ENCODE data around the gene PIP4P1.
"Not testable (repeated sequence)": the region's sequence is repeated elsewhere in the genome, so short reads cannot be mapped to it uniquely, and the experiment has no call there.

The PIP4P1 gene

DNA sequence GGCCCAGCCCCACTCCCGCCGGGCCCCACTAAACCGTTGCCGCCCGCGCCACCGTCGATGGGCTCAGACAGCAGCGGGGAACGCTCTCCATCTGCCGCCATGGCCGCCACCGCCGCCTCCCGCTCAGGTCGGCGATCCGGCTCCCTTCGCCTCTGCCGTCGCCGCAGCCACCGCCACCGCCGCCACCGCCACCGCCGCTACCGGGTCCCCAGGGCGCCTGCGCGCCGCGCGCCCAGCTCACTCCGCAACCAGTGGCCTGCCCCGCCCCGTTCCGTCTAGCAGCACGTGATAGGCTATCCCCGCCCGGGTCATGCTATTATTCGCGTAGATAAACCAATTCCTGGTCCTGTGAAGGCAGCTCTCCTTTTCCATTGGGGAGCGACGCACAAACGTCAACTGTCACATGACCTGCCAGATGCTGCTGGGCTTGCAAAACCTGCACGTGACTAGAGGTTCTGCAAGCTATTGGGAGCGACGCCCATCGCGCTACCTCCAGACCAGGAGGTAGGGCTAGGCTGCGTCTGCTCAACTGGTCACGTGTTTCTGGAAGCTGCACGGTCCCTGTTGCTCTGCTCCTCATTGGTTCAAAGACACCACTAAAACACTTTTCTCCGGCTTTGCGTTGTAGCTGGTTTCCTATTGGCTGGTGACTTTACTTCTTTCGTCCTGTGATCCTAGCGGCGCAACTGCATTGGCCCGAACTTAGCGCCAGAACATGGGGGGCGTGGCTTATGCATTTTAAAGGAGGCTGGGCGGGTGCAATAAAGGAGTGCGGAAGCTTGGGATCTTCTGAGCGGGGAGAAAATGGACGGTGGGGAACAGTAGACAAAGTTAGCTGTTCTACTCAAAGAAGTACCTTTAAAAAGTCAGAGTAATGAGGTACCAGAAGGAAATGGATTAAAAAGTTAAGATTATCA is at the start of gene PIP4P1:
Gene PIP4P1 (minus strand): TSS at position 210 of the 917 bp plus-strand sequence. CDS start 109 bp downstream, at position 101.
- Histone ChIP-seq H3K4me3 (ENCODE audit: low read length) (peak within 1 kb of the TSS; percentile 65), H3K4me1 (ENCODE audit: control insufficient read depth, insufficient read depth, low read length) (peaks cover 12% of the 10 kb centered on the region), H3K9me3 (ENCODE audit: control insufficient read depth, low read length) (no peaks in the 10 kb centered on the region), H3K27me3 (ENCODE audit: control insufficient read depth, insufficient read depth, low read length) (no peaks in the 10 kb centered on the region), H3K36me3 (ENCODE audit: control insufficient read depth, insufficient read depth, low read length) (peaks cover 14% of the 10 kb centered on the region), H3K9ac (ENCODE audit: low read length) (peak within 1 kb of the TSS; percentile 70)

DNA sequence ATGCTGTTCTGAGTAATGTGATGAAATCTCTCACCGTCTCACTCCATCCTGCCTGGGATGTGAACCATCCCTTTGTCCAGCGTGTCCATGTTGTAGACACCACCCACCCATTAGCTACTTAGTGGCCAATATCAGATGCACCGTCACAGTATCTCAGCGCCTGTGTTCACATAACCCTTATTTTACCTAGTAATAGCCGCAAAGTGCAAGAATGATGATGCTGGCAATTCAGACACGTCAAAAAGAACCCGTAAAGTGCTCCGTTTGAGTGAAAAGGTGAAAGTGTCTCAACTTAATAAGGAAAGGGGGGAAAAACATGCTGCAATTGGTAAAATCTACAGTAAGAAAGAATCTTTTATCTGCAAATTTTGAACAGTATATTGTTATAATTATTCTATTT is 47.1 kb upstream of the PIP4P1 start:
- Histone ChIP-seq H3K4me1 (ENCODE audit: control insufficient read depth, insufficient read depth, low read length) (no peaks in the 10 kb centered on the region), H3K4me3 (ENCODE audit: low read length) (no peak overlapping the region), H3K36me3 (ENCODE audit: control insufficient read depth, insufficient read depth, low read length) (no peaks in the 10 kb centered on the region), H3K9me3 (ENCODE audit: control insufficient read depth, low read length) (no peaks in the 10 kb centered on the region), H3K9ac (ENCODE audit: low read length) (no peak overlapping the region), H3K27me3 (ENCODE audit: control insufficient read depth, insufficient read depth, low read length) (no peaks in the 10 kb centered on the region)

DNA sequence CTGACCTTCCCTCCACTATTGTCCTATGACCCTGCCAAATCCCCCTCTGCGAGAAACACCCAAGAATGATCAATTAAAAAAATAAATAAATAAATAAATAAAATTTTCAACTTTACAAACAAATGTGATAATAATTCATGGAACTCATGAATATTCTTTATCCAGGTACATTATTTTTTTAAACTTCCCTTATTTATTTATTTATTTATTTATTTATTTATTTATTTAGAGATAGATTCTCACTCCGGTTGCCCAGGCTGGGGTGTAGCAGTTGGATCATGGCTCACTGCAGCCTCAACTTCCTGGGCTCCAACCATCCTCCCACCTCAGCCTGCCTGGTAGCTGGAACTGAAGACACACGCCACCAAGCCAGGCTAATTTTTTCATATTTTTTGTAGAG is 46.3 kb upstream of the PIP4P1 start:
- not testable (repeated sequence) for H3K9ac ChIP-seq (ENCODE audit: low read length); H3K9me3 ChIP-seq (ENCODE audit: control insufficient read depth, low read length); H3K36me3 ChIP-seq (ENCODE audit: control insufficient read depth, insufficient read depth, low read length); H3K27me3 ChIP-seq (ENCODE audit: control insufficient read depth, insufficient read depth, low read length); H3K4me3 ChIP-seq (ENCODE audit: low read length); H3K4me1 ChIP-seq (ENCODE audit: control insufficient read depth, insufficient read depth, low read length)

DNA sequence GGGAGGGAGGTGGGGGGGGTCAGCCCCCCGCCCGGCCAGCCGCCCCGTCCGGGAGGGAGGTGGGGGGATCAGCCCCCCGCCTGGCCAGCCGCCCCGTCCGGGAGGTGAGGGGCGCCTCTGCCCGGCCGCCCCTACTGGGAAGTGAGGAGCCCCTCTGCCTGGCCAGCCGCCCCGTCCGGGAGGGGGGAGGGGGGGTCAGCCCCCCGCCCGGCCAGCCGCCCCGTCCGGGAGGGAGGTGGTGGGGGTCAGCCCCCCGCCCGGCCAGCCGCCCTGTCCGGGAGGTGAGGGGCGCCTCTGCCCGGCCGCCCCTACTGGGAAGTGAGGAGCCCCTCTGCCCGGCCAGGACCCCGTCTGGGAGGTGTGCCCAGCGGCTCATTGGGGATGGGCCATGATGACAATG is 45.5 kb upstream of the PIP4P1 start:
- not testable (repeated sequence) for H3K9ac ChIP-seq (ENCODE audit: low read length); H3K9me3 ChIP-seq (ENCODE audit: control insufficient read depth, low read length); H3K27me3 ChIP-seq (ENCODE audit: control insufficient read depth, insufficient read depth, low read length); H3K4me3 ChIP-seq (ENCODE audit: low read length); H3K4me1 ChIP-seq (ENCODE audit: control insufficient read depth, insufficient read depth, low read length); H3K36me3 ChIP-seq (ENCODE audit: control insufficient read depth, insufficient read depth, low read length)

DNA sequence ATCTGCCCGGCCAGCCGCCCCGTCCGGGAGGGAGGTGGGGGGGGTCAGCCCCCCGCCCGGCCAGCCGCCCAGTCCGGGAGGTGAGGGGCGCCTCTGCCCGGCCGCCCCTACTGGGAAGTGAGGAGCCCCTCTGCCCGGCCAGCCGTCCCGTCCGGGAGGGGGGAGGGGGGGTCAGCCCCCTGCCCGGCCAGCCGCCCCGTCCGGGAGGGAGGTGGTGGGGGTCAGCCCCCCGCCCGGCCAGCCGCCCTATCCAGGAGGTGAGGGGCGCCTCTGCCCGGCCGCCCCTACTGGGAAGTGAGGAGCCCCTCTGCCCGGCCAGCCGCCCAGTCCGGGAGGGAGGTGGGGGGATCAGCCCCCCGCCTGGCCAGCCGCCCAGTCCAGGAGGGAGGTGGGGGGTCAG is 45.0 kb upstream of the PIP4P1 start:
- not testable (repeated sequence) for H3K27me3 ChIP-seq (ENCODE audit: control insufficient read depth, insufficient read depth, low read length); H3K4me1 ChIP-seq (ENCODE audit: control insufficient read depth, insufficient read depth, low read length); H3K36me3 ChIP-seq (ENCODE audit: control insufficient read depth, insufficient read depth, low read length); H3K9me3 ChIP-seq (ENCODE audit: control insufficient read depth, low read length); H3K9ac ChIP-seq (ENCODE audit: low read length); H3K4me3 ChIP-seq (ENCODE audit: low read length)

DNA sequence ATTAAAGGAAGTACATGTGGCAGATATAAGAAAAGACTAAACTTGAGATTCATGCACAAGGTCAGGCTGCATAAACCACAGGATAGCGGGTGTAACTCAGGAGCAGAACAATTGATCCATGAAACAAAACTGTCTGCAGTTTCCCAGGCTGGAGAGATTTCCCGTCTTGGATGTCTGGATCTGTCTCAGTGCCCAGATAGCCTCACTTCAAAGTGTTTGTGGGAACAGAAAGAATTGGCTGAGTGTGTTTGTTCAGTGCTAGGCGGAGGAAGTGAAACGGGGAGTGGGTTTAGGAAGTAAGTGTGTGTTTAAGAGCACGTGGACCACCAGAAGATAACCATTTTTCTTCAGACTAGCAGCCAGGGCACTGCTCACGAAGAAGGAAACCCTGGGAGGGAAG is 42.7 kb upstream of the PIP4P1 start:
- peaks cover 3% of the 10 kb centered on the region for H3K27me3 ChIP-seq (ENCODE audit: control insufficient read depth, insufficient read depth, low read length)
- no peaks in the 10 kb centered on the region for H3K9me3 ChIP-seq (ENCODE audit: control insufficient read depth, low read length)
- no peaks in the 10 kb centered on the region for H3K36me3 ChIP-seq (ENCODE audit: control insufficient read depth, insufficient read depth, low read length)
- H3K4me3 ChIP-seq (ENCODE audit: low read length), result no peak overlapping the region
- no peaks in the 10 kb centered on the region for H3K4me1 ChIP-seq (ENCODE audit: control insufficient read depth, insufficient read depth, low read length)
- H3K9ac ChIP-seq (ENCODE audit: low read length), result no peak overlapping the region

DNA sequence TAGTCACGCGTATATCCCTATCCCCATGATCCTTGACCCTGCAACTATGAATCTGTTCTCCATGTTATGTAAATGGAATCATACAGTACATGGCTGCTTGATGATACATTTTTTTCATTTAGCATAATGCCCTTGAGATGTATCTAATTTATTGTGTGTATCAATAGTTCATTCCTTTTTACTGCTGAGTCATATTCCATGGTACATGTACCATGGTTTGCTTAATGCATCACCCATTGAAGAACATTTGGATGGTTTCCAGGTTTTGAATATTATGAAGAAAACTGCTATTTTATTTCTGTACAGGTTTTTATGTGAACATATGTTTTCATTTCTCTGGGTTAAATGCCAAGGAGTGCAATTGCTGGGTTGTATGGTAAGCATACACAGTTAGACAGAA is 40.1 kb upstream of the PIP4P1 start:
- Histone ChIP-seq H3K9me3 (ENCODE audit: control insufficient read depth, low read length) (no peaks in the 10 kb centered on the region), H3K9ac (ENCODE audit: low read length) (no peak overlapping the region), H3K4me3 (ENCODE audit: low read length) (no peak overlapping the region), H3K27me3 (ENCODE audit: control insufficient read depth, insufficient read depth, low read length) (peaks cover 3% of the 10 kb centered on the region), H3K4me1 (ENCODE audit: control insufficient read depth, insufficient read depth, low read length) (no peaks in the 10 kb centered on the region), H3K36me3 (ENCODE audit: control insufficient read depth, insufficient read depth, low read length) (no peaks in the 10 kb centered on the region)

DNA sequence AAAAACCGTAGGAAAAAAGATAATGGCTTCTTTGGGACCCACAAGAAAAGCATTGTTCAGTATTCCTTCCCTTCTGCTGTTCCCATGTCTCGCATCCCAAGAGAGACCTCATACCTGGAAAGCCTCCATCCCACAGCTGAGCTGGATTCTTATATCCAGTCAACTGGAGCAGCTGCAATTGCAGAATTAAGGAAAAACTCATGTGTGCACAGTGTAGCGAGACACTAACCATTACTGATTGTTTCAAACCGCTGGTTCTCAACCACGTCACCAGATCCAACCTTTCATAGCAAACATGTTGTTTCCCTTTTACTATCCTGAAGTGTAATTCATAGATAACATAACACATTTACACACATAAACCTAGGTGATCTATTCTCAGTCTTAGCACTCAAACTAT is 38.6 kb upstream of the PIP4P1 start:
- no peaks in the 10 kb centered on the region for H3K4me1 ChIP-seq (ENCODE audit: control insufficient read depth, insufficient read depth, low read length)
- H3K36me3 ChIP-seq (ENCODE audit: control insufficient read depth, insufficient read depth, low read length), result no peaks in the 10 kb centered on the region
- H3K9me3 ChIP-seq (ENCODE audit: control insufficient read depth, low read length), result no peaks in the 10 kb centered on the region
- H3K9ac ChIP-seq (ENCODE audit: low read length), result no peak overlapping the region
- no peak overlapping the region for H3K4me3 ChIP-seq (ENCODE audit: low read length)
- peaks cover 3% of the 10 kb centered on the region for H3K27me3 ChIP-seq (ENCODE audit: control insufficient read depth, insufficient read depth, low read length)

DNA sequence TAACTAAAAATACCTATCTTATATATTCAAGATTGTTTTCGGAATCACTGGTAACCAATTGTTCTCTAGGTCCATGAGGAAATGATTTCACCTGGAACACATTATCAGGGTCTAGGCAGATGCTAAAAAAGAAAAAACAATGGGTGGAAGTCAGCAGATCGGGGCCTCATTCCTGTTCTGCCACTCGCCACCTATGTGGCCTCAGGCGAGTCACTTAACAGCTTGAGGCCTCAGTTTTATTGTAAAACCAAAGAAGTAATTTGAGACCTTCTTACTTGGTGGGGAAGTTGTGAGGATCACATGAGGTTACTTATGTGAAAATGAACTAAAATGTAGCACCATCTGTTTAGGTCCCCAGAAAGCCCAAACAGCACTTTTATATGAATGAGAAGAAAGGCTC is 37.9 kb upstream of the PIP4P1 start:
- no peak overlapping the region for H3K9ac ChIP-seq (ENCODE audit: low read length)
- no peaks in the 10 kb centered on the region for H3K9me3 ChIP-seq (ENCODE audit: control insufficient read depth, low read length)
- H3K4me3 ChIP-seq (ENCODE audit: low read length), result no peak overlapping the region
- H3K4me1 ChIP-seq (ENCODE audit: control insufficient read depth, insufficient read depth, low read length), result no peaks in the 10 kb centered on the region
- no peaks in the 10 kb centered on the region for H3K36me3 ChIP-seq (ENCODE audit: control insufficient read depth, insufficient read depth, low read length)
- H3K27me3 ChIP-seq (ENCODE audit: control insufficient read depth, insufficient read depth, low read length), result peaks cover 3% of the 10 kb centered on the region

DNA sequence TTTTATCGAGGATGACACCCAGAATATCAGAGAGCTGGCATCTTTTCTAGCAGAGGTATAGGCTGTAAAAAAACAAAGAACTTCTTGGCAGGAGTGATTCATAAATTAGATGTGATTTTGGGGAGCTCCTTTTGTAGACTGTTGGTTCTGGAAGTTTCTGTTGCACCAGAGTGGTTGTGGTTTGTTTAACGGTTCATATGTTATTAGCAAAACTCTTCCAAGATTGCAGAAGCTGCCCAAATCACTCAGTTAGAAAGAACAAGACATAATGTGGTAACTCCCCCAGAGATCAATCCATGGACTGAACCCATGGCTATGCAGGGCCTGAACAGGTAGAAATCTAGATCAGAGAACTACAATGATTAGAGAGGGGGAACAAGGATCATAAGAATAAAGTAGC is 37.4 kb upstream of the PIP4P1 start:
- Histone ChIP-seq H3K9me3 (ENCODE audit: control insufficient read depth, low read length) (no peaks in the 10 kb centered on the region), H3K4me3 (ENCODE audit: low read length) (no peak overlapping the region), H3K27me3 (ENCODE audit: control insufficient read depth, insufficient read depth, low read length) (peaks cover 3% of the 10 kb centered on the region), H3K9ac (ENCODE audit: low read length) (no peak overlapping the region), H3K4me1 (ENCODE audit: control insufficient read depth, insufficient read depth, low read length) (no peaks in the 10 kb centered on the region), H3K36me3 (ENCODE audit: control insufficient read depth, insufficient read depth, low read length) (no peaks in the 10 kb centered on the region)

DNA sequence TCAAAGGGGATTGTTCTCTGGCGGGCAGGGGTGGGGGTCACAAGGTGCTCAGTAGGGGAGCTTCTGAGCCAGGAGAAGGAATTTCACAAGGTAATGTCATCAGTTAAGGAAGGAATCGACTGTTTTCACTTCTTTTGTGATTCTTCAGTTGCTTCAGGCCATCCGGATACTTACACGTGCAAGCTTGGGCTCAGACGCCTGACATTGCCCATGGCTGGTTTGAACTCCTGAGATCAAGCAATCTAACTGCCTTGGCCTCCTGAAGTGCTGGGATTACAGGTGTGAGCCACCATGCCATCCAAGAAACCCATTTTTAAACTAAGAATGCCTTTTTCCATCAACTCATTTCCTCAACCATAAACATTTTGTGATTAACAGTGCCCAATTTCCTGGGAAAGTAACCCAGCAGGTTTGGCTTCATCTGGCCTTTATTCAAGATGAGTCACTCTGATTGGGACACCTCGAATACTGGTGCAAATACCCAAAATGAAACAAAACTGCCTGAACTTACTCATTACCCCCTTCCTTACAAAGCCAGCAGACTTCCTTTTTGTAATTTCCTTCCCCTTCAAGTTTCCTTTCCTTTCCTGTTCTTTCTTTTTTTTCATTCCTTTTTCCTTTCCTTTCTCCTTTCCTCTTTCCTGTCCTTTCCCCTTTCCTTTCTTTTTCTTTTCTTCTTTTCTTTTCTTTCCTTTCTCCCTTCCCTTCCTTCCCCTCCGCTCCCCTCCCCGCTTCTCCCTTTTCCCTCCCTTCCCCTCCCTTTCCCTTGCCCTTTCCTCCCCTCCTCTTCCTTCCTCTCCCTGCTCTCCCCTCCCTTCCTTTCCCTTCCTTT is 33.9 kb upstream of the PIP4P1 start:
- Histone ChIP-seq H3K4me1 (ENCODE audit: control insufficient read depth, insufficient read depth, low read length) (no peaks in the 10 kb centered on the region), H3K9me3 (ENCODE audit: control insufficient read depth, low read length) (no peaks in the 10 kb centered on the region), H3K4me3 (ENCODE audit: low read length) (no peak overlapping the region), H3K27me3 (ENCODE audit: control insufficient read depth, insufficient read depth, low read length) (no peaks in the 10 kb centered on the region), H3K9ac (ENCODE audit: low read length) (no peak overlapping the region), H3K36me3 (ENCODE audit: control insufficient read depth, insufficient read depth, low read length) (no peaks in the 10 kb centered on the region)

DNA sequence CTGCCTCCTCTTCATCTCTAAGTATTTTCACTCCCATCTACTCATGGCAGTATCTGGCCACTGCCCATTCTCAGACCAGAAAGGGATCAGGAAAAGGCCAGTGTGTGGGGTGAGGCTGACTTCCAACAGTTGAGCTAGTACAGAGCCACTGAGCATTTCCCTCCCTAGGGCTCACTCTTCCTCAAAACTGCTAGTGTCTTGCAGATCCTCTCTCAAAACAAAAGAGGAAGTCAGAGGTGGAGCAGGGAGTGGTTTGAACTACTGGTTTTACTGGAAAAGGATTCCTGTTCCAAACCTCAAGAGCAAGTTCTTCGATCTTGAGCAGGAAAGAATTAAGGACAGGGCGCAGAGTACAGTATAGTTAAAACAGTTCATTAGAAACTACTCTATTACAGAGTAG is 32.4 kb upstream of the PIP4P1 start:
- H3K4me3 ChIP-seq (ENCODE audit: low read length), result no peak overlapping the region
- no peaks in the 10 kb centered on the region for H3K36me3 ChIP-seq (ENCODE audit: control insufficient read depth, insufficient read depth, low read length)
- H3K9ac ChIP-seq (ENCODE audit: low read length), result no peak overlapping the region
- no peaks in the 10 kb centered on the region for H3K27me3 ChIP-seq (ENCODE audit: control insufficient read depth, insufficient read depth, low read length)
- H3K9me3 ChIP-seq (ENCODE audit: control insufficient read depth, low read length), result no peaks in the 10 kb centered on the region
- H3K4me1 ChIP-seq (ENCODE audit: control insufficient read depth, insufficient read depth, low read length), result no peaks in the 10 kb centered on the region

All from mucosa of stomach (tissue), 1 donor.